WI38 (cell line): Measurements from ENCODE around the gene APCDD1L.

Source experiments
- H3K4me3 ChIP-seq: 2 replicates; pipeline ENCODE4 v1.5.1; 2011; ENCODE audit warnings: low read depth, mild to moderate bottlenecking, control low read depth, low read length
- CTCF ChIP-seq: IDR thresholded peaks from 2 replicates; pipeline ENCODE4 v1.5.1; 2012; ENCODE audit warnings: low read depth, mild to moderate bottlenecking, control low read depth, low read length

The APCDD1L gene

GRCh38 chr20:58469616-58470015 lies 45.6 kb downstream of the APCDD1L start:
- TF ChIP-seq CTCF, result no peak
- H3K4me3 ChIP-seq, result no peak overlapping the region

GRCh38 chr20:58467572-58468527 lies 47.3 kb downstream of the APCDD1L start:
- no peak for TF ChIP-seq CTCF
- H3K4me3 ChIP-seq, result no peak overlapping the region

- H3K4me3 ChIP-seq, result no peak overlapping the region
- no peak for TF ChIP-seq CTCF
Measured at GRCh38 chr20:58466729-58467571, 48.2 kb downstream of the APCDD1L start.

GRCh38 chr20:58466095-58466708 lies 49.0 kb downstream of the APCDD1L start:
- no peak overlapping the region for H3K4me3 ChIP-seq
- no peak for TF ChIP-seq CTCF

- no peak overlapping the region for H3K4me3 ChIP-seq
Measured at GRCh38 chr20:58464838-58465237, 50.4 kb downstream of the APCDD1L start.

GRCh38 chr20:58463256-58463655 lies 51.9 kb downstream of the APCDD1L start:
- H3K4me3 ChIP-seq, result no peak overlapping the region
- TF ChIP-seq CTCF, result no peak

More at GRCh38 chr20:58464838-58465237, 50.4 kb downstream of the APCDD1L start:
- no peak for TF ChIP-seq CTCF
